ENCODE measurements around the gene VSIR.

Gene VSIR

GRCh38 chr10:71782221-71782916 lies 9.0 kb upstream of the VSIR start:
- in situ Hi-C loops (cut with HindIII; ENCODE audit: low sequenced_read_pairs) = no loop called here
- no peak overlapping the region for H3K4me3 ChIP-seq (ENCODE audit: low read depth, low read length)
- TF ChIP-seq, protein P1, sequence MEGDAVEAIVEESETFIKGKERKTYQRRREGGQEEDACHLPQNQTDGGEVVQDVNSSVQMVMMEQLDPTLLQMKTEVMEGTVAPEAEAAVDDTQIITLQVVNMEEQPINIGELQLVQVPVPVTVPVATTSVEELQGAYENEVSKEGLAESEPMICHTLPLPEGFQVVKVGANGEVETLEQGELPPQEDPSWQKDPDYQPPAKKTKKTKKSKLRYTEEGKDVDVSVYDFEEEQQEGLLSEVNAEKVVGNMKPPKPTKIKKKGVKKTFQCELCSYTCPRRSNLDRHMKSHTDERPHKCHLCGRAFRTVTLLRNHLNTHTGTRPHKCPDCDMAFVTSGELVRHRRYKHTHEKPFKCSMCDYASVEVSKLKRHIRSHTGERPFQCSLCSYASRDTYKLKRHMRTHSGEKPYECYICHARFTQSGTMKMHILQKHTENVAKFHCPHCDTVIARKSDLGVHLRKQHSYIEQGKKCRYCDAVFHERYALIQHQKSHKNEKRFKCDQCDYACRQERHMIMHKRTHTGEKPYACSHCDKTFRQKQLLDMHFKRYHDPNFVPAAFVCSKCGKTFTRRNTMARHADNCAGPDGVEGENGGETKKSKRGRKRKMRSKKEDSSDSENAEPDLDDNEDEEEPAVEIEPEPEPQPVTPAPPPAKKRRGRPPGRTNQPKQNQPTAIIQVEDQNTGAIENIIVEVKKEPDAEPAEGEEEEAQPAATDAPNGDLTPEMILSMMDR (IDR thresholded peaks at IDR 0.05; ENCODE audit: low read depth, low read length, missing control alignments) = no peak
- DNase-seq (ENCODE audit: low read depth) = no peak

DNA sequence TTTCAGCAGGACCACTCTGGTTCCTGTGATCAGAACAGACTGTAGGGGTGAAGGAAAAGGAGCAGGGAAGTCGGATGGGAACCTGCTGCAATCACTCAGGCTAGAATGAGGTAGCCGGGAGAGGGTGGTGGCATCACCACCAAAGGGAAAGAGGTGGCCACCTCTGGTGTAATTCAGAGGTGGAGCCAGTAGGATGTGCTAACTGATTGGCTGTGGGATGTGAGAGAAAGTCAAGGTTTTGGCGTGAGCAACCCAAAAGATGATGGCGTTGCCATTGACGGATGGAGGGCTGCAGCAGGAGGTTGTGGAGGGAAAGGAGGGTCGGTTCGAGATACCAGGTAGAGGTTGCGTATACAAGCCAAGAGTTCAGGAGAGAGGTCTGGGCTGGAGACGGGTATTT lies 7.4 kb upstream of the VSIR start:
- TF ChIP-seq, protein P1 (IDR thresholded peaks at IDR 0.05; ENCODE audit: low read depth, low read length, missing control alignments) = no peak

GRCh38 chr10:71780156-71780555 lies 6.8 kb upstream of the VSIR start:
- DNase-seq (ENCODE audit: low read depth) = no peak
- no peak overlapping the region for H3K4me3 ChIP-seq (ENCODE audit: low read depth, low read length)
- TF ChIP-seq, protein P1 (IDR thresholded peaks at IDR 0.05; ENCODE audit: low read depth, low read length, missing control alignments) = no peak
- in situ Hi-C loops (cut with HindIII; ENCODE audit: low sequenced_read_pairs) = no loop called here

More for the DNA sequence above, 7.4 kb upstream of the VSIR start:
- in situ Hi-C loops (cut with HindIII; ENCODE audit: low sequenced_read_pairs) = no loop called here
- no peak for DNase-seq (ENCODE audit: low read depth)
- no peak overlapping the region for H3K4me3 ChIP-seq (ENCODE audit: low read depth, low read length)

- in situ Hi-C loops (cut with HindIII; ENCODE audit: low sequenced_read_pairs) = no loop called here
- no peak overlapping the region for H3K4me3 ChIP-seq (ENCODE audit: low read depth, low read length)
- TF ChIP-seq, protein P1 (IDR thresholded peaks at IDR 0.05; ENCODE audit: low read depth, low read length, missing control alignments) = no peak
- no peak for DNase-seq (ENCODE audit: low read depth)
Observed at GRCh38 chr10:71779641-71780040, 6.3 kb upstream of the VSIR start.

- in situ Hi-C loops (cut with HindIII; ENCODE audit: low sequenced_read_pairs) = no loop called here
- TF ChIP-seq, protein P1 (IDR thresholded peaks at IDR 0.05; ENCODE audit: low read depth, low read length, missing control alignments) = no peak
- DNase-seq (ENCODE audit: low read depth) = no peak
- no peak overlapping the region for H3K4me3 ChIP-seq (ENCODE audit: low read depth, low read length)
Observed at GRCh38 chr10:71778071-71778825, 4.9 kb upstream of the VSIR start.

DNA sequence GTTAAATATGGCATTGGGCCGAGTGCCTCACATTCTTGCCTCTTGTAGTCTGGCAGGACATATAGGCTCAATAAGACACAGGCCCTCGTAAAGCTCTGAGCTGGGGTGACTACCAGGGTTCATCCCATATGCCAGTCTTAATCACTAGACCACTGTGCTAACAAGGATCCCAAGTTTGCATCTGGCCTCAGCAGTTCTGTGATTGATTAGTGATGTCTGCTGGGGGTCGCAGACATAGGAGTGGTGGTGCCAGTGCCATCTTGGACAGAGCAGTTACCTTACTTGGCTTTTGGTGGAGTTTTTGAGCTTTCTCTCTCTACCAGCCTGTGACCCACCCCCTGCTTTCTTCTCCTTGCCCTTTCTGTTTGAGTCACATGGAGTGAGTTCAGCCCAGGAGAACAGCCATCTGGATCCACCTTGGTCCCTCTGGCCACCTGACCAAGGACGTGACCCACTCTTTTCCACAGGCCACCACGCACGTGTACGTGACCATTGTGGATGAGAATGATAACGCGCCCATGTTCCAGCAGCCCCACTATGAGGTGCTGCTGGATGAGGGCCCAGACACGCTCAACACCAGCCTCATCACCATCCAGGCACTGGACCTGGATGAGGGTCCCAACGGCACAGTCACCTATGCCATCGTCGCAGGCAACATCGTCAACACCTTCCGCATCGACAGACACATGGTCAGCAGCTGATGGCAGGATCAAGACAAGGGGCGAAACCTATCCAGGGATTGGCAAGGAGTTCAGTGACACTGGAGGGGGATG lies 4.1 kb upstream of the VSIR start:
- no peak for DNase-seq (ENCODE audit: low read depth)
- TF ChIP-seq, protein P1 (IDR thresholded peaks at IDR 0.05; ENCODE audit: low read depth, low read length, missing control alignments) = no peak
- in situ Hi-C loops (cut with HindIII; ENCODE audit: low sequenced_read_pairs) = no loop called here
- H3K4me3 ChIP-seq (ENCODE audit: low read depth, low read length) = no peak overlapping the region
